ENCODE data around the gene ANKRD63.
A peak's percentile ranks its signal among the peaks of the same experiment; 100 is the strongest.

The ANKRD63 gene

GRCh38 chr15:40246496-40247280 lies 36.2 kb downstream of the ANKRD63 start:
- DNase-seq (ENCODE audit: low read depth, low spot score), result no peak
- no peak overlapping the region for H3K27ac ChIP-seq

GRCh38 chr15:40245666-40246450 lies 37.0 kb downstream of the ANKRD63 start:
- H3K27ac ChIP-seq, result no peak overlapping the region

GRCh38 chr15:40244961-40245523 lies 37.8 kb downstream of the ANKRD63 start:
- no peak for DNase-seq (ENCODE audit: low read depth, low spot score)

More at GRCh38 chr15:40245666-40246450, 37.0 kb downstream of the ANKRD63 start:
- DNase-seq (ENCODE audit: low read depth, low spot score), result no peak

GRCh38 chr15:40243126-40243810 lies 39.6 kb downstream of the ANKRD63 start:
- H3K27ac ChIP-seq, result peak overlapping the region; percentile 29
- no peak for DNase-seq (ENCODE audit: low read depth, low spot score)

More at GRCh38 chr15:40244961-40245523, 37.8 kb downstream of the ANKRD63 start:
- H3K27ac ChIP-seq, result peak overlapping the region; percentile 21

- DNase-seq (ENCODE audit: low read depth, low spot score), result no peak
- H3K27ac ChIP-seq, result no peak overlapping the region
Measured at GRCh38 chr15:40242601-40243000, 40.3 kb downstream of the ANKRD63 start.

GRCh38 chr15:40242213-40242599 lies 40.7 kb downstream of the ANKRD63 start:
- no peak overlapping the region for H3K27ac ChIP-seq
- DNase-seq (ENCODE audit: low read depth, low spot score), result no peak

GRCh38 chr15:40241269-40242212 lies 41.3 kb downstream of the ANKRD63 start:
- no peak for DNase-seq (ENCODE audit: low read depth, low spot score)
- peak overlapping the region; percentile 90 for H3K27ac ChIP-seq

GRCh38 chr15:40240619-40241221 lies 42.1 kb downstream of the ANKRD63 start:
- no peak for DNase-seq (ENCODE audit: low read depth, low spot score)
- peak overlapping the region; percentile 90 for H3K27ac ChIP-seq

- DNase-seq (ENCODE audit: low read depth, low spot score), result no peak
- H3K27ac ChIP-seq, result peak overlapping the region; percentile 90
Measured at GRCh38 chr15:40239693-40240618, 42.9 kb downstream of the ANKRD63 start.

GRCh38 chr15:40239404-40239692 lies 43.5 kb downstream of the ANKRD63 start:
- H3K27ac ChIP-seq, result peak overlapping the region; percentile 90

GRCh38 chr15:40238532-40239403 lies 44.1 kb downstream of the ANKRD63 start, which contains the start of gene PAK6:
Gene PAK6 (plus strand): TSS chr15:40239063. CDS start chr15:40264786, 25,723 bp downstream.
- H3K27ac ChIP-seq, result peak within 1 kb of the TSS; percentile 90
- DNase-seq (ENCODE audit: low read depth, low spot score), result peak; percentile 62

More at GRCh38 chr15:40239404-40239692, 43.5 kb downstream of the ANKRD63 start:
- DNase-seq (ENCODE audit: low read depth, low spot score), result no peak

GRCh38 chr15:40235201-40235885 lies 47.5 kb downstream of the ANKRD63 start:
- DNase-seq (ENCODE audit: low read depth, low spot score), result no peak
- peak overlapping the region; percentile 75 for H3K27ac ChIP-seq

GRCh38 chr15:40234783-40235182 lies 48.1 kb downstream of the ANKRD63 start:
- H3K27ac ChIP-seq, result peak overlapping the region; percentile 75
- DNase-seq (ENCODE audit: low read depth, low spot score), result no peak

- H3K27ac ChIP-seq, result peak overlapping the region; percentile 75
Measured at GRCh38 chr15:40233727-40234577, 48.9 kb downstream of the ANKRD63 start.

GRCh38 chr15:40232625-40233070 lies 50.2 kb downstream of the ANKRD63 start:
- H3K27ac ChIP-seq, result peak overlapping the region; percentile 75

More at GRCh38 chr15:40233727-40234577, 48.9 kb downstream of the ANKRD63 start:
- no peak for DNase-seq (ENCODE audit: low read depth, low spot score)

More at GRCh38 chr15:40232625-40233070, 50.2 kb downstream of the ANKRD63 start:
- no peak for DNase-seq (ENCODE audit: low read depth, low spot score)
